COLO829 (cell line): ENCODE results near the gene LRRTM2.
A peak's percentile ranks its signal among the peaks of the same experiment; 100 is the strongest.
"Not testable (repeated sequence)": the region's sequence is repeated elsewhere in the genome, so short reads cannot be mapped to it uniquely, and the experiment has no call there.

Source experiments
- DNase-seq: peaks from one replicate; pipeline ENCODE4 v3.0.0; 2012; ENCODE audit warnings: low spot score

Gene LRRTM2

GRCh38 chr5:138837160-138837559 is 38.0 kb downstream of the LRRTM2 start:
- no peak for DNase-seq

GRCh38 chr5:138834853-138835252 is 40.3 kb downstream of the LRRTM2 start:
- not testable (repeated sequence) for DNase-seq

DNA sequence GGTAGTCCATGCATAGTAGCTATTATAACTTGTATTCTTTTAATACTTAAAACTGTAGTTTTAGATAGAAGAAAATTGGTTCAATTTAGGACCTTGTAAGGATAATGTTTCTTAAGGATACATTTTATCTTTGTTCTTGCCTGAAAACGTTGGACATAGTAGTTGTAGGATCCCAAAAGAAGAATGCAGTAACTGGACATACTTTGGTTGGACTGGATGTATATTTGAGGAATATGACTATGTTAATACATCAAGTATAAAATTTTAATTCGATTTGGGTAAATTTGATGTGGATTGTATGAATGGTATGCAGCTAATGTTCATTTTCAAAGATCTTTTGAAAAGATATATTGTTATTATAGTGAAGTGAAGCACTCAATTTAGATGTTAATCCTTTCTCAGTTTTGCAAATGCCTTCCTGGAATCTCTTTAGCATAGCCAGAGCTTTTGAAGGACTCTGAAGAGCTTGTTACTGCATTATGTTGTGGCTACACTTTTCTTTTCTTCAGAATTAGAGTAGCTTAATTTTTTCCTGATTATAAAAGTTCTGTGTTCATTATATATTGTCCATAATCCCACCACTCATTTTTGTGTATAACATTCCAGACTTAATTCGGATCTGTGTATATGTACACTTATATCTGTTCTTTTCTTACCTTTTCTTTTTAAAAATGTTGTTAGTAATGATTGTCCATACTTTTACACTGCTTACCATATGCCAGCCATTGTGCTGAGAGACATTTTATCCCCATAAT is 41.2 kb downstream of the LRRTM2 start:
- no peak for DNase-seq

GRCh38 chr5:138833080-138833479 is 42.1 kb downstream of the LRRTM2 start:
- DNase-seq: no peak

GRCh38 chr5:138832218-138832617 is 42.9 kb downstream of the LRRTM2 start:
- DNase-seq: no peak

- DNase-seq: no peak
Observed at GRCh38 chr5:138831703-138832102, 43.4 kb downstream of the LRRTM2 start.

DNA sequence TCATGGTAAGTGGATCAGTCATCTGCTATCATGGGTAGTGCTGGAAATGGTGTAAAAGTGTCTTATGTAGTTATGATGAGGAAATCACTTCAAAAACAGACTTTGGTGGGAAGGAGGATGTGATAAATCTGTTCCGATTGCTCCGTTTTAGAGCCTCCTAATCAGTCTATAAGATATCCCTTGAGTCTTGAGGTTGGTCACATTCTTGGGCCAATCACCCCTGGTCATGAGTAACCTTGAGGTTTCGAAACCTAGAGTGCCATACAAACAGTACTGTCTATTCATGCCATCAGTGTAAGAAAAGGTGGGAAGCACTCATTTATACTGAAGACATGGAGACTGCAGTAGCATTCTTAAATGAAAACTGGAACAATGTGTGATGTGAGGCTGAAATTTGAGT is 45.8 kb downstream of the LRRTM2 start:
- DNase-seq: peak; percentile 13

DNA sequence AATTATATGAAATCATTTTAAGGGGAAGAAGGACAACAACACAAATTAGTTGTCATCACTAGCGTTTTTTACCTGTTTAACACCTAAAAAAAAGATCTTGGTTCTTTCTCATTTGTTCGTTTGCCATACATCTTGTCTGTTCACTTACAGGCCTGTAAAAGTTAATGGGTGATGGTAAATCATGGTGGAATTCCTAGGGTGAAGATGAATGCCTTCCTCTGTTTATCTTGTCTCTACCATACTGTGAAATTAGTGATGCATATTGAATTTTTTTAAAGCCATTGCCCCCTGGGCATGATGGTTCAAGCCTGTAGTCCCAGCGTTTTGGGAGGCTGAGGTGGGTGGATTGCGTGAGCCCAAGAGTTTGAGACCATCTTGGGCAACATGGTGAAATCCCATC is 46.6 kb downstream of the LRRTM2 start:
- DNase-seq: no peak

DNA sequence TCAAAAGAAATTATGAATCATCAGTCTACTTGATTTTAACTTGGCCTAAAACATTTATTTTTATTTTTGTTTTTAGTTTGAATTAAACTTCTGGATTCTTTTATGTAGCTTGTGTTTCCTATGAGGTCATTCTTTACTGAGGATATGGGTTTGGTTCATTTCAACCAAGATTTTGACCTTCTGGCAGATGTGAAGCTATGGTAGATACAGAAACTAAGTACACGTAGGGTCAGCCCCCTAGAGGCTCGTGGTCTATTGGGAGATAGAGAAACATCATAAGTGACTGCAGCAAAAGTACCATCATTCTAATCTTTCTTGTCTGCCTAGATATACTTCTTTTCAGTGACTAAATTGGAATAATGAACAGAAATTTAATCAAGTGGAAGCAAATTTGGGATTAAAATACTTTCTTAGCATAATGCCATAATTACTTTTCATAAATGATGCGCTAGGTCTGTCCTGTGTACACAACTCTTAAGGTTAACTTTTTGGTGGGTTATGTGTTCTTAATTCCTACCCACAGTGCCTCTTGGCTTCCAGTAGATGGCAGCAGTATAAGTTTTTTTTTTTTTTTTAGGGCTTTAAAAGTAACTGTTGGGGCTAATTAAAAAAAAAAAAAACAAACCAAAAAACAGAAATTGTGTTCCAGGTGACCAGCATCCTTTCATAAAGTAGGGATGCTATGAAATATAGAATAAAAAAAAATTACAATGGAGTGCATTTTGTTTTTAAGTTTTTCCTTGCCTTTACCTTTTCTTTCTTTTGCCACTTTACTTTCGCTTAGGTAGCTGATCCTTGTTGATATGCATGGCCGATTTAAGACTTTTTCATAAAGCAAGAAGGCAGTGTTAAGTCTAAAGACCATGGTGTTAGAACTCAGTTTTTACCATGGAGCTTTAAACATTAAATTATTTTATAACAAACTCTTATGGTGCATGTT is 49.9 kb downstream of the LRRTM2 start:
- DNase-seq: peak; percentile 7

- no peak for DNase-seq
Observed at GRCh38 chr5:138824516-138824915, 50.6 kb downstream of the LRRTM2 start.

DNA sequence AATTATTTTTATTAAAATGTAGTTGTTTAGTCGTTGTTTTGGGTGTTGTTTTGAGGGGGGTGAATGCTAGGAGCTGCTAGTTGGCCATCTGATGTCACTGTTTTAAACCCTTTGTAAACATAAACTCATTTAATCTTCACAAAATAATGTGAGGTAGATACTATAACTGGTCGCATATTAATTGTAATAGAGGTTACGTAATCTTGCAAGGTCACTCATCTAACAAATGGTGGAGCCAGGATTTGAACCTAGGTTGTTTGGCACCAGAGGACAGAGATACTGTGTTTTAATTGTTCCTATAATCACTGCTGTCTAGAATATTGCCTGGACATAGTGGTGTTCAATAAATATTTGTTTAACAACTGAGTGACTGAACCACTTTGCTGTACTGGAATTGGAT is 54.4 kb downstream of the LRRTM2 start:
- DNase-seq: no peak

GRCh38 chr5:138819081-138819480 is 56.1 kb downstream of the LRRTM2 start:
- DNase-seq: no peak
